Measurements from ENCODE around the gene PPP5C.
A peak's percentile ranks its signal among the peaks of the same experiment; 100 is the strongest.

PPP5C gene

GRCh38 chr19:46339446-46339845, 7.4 kb upstream of the PPP5C start:
- no peak for DNase-seq

DNA sequence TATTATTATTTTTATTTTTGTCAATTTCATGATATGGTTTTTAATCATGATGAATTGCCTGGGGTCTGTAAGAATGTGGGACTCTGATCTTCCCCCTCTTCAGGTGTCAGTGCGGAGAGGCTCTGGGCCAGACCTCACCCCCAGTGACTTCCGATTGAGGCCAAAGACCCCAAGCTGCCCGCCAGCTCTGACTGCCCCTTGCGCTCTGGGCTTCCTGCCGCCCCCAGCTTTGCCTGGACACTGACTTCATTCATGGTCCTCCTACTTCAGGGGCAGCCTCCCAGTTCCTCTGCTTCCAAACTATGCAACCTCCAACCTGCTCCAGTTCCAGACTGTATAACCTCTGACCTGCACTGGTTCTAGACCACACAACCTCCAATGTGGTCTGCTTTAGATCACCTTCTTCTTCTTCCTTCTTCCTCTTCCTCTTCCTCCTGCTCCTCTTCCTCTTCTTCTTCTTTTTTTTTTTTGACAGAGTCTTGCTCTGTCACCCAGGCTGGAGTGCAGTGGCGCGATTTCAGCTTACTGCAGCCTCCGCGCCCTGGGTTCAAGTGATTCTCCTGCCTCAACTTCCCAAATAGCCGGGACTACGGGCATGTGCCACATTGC, 6.7 kb upstream of the PPP5C start:
- DNase-seq = no peak

GRCh38 chr19:46341937-46342336, 5.0 kb upstream of the PPP5C start:
- no peak for DNase-seq

DNA sequence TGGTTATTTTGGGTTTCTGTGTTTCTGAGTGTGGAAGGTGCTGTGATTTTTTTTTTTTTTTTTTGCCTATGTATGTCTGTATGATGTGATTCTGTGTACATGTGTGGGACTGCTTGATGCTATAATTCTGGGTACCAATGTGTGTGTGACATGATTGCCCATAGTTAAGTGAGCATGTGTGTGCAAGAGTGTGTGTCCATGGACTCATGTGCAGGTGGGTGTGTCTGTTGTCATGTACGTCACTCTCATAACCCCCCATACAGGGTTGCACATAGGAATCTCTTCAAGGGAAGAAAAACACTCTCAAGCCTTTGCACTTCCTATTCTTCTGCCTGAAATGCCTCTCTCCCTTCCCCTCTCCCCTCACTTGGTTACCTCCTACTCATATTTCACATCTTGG, 2.5 kb upstream of the PPP5C start:
- DNase-seq = no peak

- DNase-seq = no peak
Measured at GRCh38 chr19:46345157-46345556, 1.7 kb upstream of the PPP5C start.

DNA sequence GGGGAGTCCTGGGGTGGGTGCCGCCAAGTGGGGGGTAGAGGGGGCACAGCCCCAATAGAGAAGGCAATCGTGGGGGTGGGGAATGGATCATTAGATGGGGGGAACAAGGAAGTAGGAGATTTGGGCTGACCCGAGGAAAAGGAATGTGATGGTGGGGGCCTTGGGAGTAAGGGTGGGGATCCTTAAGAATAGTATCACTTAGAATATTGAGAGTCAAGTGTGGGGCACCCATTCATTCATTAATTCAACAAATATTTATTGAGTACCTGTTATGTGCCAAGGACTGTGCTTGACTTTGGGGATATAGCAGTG, 641 bp downstream of the PPP5C start:
- DNase-seq = no peak

DNA sequence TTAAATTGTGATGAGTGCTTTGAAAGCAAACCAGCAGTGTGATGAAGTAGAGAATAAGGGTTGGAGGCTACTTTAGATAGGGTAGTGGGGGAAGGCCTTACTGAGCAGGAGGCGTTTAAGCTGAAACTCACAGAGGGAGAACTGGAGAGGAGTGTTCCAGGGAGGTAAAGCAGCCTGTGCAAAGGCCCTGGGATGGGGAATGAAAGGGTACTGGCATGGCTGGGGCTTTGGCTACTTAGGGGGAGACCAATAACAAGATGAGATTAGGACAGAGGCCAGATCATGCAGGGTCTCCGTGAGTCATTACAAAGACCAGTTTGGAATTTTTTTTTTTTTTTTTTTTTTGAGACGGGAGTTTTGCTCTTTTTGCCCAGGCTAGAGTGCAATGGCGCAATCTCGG, 1.1 kb downstream of the PPP5C start:
- no peak for DNase-seq

DNA sequence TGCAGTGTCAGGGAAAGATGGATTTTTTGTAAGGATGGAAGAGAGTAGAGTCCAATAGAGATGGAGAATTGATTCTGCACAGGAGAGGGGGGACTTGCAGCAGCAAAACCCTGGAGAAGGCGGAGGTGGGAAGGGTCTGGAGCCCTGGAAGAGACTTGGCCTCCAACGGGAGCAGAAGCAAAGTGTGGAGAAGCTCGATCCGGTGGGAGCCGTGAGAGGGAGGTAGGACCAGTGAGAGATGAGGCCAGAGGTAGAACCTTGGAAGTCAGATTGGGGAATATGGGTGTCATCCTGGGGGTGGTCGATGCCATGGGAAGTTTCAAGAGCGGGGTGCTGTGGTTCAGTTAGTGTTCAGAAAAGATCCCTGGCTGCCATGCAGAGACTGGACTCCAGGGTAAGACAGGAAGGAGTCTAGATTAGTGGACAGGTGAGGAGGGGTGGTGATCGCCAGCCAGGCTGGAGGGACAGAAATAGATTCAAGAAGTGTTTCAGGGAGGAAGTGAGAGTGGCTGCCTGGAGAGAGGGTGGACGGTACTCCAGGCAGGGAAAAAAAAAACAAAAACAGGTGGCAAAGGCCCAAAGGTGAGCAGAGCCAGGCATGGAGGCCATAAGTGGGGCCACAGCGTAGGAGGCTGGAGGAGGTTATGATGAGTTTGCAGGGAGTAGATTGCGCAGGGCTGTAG, 2.6 kb downstream of the PPP5C start:
- DNase-seq = no peak

- no peak for DNase-seq
Measured at GRCh38 chr19:46350029-46350757, 3.3 kb downstream of the PPP5C start.

DNA sequence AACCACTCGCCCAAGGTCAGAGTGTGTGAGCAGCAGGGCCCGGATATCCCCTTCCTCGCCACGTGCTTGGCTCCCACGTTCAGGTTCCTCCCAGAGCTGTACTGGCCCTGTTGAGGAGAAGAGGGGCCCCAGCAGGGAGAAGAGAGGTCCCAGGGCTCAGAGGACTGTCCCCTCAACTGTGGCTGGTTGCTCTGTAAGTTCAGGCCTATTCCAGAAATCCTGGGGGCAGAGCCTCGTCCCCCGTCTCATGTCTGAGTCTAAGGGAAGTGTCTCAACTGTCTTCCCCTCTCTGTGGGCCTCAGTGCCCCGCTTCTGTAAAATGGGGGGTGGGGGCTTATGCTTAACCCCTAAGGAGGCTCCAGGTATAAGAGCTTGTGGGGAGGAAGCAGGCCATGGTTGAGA, 3.9 kb downstream of the PPP5C start:
- no peak for DNase-seq

DNA sequence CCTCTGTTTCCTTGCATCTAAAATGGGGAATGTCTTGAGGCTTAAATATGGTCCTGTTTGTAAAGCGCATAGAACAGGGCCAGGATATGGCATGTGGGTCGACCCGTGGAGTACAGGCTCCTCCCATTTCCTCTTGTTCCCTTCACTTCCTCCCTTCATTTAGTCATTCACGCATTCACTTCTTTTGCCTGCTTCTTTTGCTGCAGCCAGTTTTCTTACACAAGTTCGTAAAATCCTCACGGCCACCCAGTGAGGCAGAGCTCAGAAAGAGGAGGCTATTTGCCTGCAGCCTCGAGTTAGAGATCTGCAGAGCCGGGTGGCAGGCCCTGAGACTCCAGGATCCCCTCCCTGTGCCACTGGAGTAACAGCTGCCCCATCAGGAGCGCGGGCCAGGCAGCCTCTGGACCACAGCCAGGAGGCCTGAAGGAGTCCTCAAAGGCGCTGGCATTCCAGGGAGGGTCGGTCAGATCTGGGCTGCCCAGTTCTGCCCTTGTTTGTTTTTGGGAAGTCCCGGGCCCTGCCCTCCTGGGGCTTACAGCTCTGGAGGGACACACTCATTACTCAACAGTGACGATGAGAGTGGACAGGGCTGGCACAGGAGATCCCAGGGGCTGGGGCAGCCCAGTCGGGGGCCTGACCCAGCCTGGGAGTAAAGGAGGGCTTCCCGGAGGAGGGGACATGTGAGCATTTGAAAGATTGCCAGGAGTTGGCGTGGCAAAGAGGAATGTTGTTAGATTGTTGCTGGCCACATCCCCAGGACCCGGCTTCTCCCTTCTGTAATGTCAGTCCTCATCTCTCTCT, 4.6 kb downstream of the PPP5C start:
- peak; percentile 65 for DNase-seq

DNA sequence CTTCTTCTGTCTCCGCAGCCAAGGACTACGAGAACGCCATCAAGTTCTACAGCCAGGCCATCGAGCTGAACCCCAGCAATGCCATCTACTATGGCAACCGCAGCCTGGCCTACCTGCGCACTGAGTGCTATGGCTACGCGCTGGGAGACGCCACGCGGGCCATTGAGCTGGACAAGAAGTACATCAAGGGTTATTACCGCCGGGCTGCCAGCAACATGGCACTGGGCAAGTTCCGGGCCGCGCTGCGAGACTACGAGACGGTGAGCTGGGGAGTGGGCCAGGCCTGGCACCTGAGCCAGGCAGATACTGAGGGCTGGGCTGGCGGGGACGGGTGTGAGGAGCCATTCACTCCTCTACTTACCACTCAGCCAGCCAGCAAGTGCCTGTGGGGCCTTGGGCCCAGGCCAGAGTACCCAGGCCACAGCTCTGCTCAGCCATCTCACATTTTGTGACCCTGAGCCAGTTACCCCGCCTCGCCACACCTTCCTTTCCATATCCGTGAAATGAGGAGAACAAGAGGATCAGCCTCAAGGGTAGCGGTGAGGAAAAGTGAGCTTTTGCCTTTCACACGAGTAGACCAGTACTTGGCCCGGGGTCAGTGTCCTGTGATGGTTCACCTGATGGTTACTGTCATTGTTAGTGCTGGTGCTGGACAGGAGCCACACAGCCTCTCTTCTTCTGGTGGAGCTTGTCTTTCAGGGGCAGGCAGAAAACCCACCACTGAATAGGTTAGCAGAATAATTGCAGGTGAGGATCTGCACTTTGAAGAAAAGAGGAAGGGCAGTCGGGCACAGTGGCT, 7.0 kb downstream of the PPP5C start:
- no peak for DNase-seq

- no peak for DNase-seq
Measured at GRCh38 chr19:46355234-46356148, 8.6 kb downstream of the PPP5C start.

DNA sequence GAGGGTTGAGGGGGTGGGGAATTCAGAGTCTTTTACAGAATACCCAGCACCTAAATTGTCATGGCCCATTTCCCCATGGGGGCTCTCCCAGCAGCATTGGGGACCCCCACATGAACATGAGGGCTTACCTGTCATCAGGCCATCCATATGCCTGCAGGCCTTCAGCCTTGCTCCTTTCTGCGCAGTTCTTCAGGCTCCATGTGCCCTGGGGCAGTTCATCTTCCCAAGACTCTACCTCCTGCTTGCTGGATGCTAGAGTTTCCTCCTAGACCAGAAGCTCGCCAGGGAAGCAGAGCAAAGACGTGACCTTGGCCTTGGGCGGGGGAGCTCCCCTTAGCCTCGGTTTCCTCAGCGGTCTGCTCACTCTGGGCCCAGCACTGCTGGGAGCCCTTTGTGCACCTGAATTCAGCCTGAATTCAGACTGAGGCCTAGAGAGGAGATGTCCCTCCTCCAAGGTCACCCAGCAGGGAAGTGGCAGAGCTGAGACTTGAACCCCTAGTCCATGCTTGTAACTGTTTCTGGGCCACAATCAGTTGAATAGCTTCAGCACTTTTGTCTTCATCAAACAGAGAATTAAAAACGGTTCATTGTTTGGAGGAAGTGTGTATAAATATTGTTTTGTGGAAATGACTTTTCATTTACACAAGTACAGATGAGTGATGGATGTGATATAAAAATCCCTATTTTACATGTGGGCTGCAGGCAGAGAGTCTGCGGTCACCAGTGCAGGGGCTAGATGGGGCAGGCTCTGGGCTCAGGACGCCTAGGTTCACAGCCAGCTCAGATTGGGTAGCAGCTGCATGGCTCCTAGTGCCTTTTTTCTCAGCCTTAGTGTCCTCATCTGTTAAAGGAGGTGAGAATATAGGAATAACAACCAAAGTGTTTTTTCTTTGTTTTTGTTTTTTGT, 9.5 kb downstream of the PPP5C start:
- no peak for DNase-seq

GRCh38 chr19:46357846-46358583, 11.1 kb downstream of the PPP5C start:
- no peak for DNase-seq

DNA sequence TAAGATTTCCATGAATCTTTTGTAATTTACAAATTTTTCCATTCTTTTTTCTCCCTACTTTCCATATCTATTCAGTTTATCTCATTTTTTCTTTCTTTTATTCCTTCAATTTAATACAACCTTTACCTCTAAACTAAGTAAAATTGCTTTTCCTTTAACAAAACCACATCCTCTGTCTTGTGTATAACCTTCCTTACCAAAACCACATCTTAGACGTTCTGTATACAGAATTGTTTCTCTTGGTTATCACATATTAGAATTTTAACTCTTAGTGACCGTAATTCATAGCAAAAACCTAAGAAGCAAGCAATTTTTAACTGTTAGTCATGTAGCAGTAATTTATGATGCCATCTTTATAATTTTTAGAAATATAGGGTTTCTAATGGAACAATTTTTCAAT, 15.0 kb downstream of the PPP5C start:
- DNase-seq = no peak

DNA sequence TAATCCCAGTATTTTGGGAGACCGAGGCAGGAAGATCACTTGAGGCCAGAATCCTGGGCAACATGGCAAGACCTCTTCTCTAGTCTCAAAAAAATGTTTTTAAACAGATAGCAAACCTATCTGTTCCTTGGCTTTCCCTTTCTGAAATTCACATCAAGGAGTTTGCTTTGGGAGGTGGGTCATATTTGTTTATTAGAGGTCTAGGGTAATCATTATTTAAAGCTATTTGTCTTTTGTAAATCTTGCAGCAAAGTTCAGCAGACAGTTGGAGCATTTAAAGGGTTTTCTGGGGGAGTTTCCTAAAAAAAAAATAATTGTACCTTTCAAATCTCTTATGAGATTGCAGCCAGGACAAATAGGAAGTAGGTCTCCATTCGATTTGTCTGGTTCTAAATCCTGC, 17.5 kb downstream of the PPP5C start:
- DNase-seq = no peak

DNA sequence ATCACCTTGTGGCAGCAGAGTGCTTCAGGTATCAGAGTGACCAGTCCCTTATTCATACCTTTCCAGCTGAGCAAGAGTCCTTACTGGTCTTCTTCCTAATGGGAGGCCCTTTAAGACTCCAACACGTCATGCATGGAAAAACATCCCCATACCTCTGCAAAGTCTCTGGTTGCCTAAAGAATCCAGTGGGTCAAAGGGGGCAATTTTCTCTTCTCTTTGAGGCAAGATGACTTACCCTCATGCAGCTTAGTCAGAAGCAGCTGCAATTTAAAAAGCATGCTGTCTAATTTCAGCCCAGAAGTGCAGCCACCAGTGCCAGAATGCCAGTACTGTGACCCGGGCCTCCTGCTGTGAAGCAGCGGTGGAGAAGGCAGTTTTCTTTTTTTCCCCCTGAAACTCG, 18.7 kb downstream of the PPP5C start:
- no peak for DNase-seq

DNA sequence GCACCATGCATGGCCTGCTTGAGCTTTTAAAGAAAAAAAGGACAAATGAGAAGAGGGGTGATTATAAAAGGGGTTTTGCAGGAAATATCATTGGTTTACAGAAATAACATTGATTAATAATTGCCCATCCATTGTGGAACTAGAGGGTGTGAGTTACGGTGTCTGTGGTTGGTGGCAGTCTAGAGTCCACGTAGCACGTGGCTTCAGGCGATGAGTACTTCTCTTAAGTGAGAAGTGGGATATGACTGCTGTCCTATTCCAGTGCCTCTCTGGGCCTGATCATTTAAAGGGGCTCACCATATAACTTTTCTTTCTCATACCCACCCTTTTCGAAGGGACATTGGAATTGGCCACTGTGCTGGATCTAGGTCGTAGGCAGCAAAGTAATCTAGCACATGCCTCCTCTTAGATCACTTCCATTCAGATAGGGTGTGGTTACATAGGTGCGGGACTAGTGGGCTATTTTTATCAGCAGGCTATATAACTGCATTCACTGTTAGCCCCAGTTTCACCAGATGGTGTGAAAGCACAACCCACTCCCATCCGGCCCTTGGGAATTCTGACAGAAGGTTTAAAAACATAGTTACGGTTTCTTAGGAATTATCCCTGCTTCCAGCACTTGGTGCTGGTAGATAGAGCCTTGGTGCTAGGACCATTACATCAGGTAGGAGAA, 19.9 kb downstream of the PPP5C start:
- DNase-seq = no peak

All from NCI-H226 (cell line).